GM12878 (cell line): ENCODE results near the gene CHDH. TPM values are rescaled to one million over a fixed set of nuclear protein-coding genes. Genes with fewer than 3 reads are reported as not detected.

ENCODE experiments used
- ATAC-seq: fragments of 200-7000 bp; cut with Tn5 transposase; 3 replicates; pipeline ENCODE4 v1.9.1; 2020; ENCODE audit warnings: mild to moderate bottlenecking, moderate library complexity
- BruUV-seq: library from RNA; stranded (reverse); fragments of 400-500 nt; replicated peaks from 2 replicates; lab custom pipeline; 2021; lab: Mats Ljungman, UMichigan
- CTCF ChIA-PET: fragments of 300-600 bp; sonication (Branson Sonifier 250); formaldehyde crosslinking; extraction: SDS; loops from one replicate; lab custom pipeline; 2021; ENCODE audit warnings: inconsistent platforms; lab: Yijun Ruan, JAX
- POLR2A ChIA-PET: fragments of 350-600 bp; formaldehyde crosslinking; extraction: SDS; loops from one replicate; lab custom pipeline; 2021; ENCODE audit warnings: inconsistent platforms; lab: Charles Lee
- RAD21 ChIA-PET: fragments of 300-600 bp; sonication (Branson Sonifier 250); formaldehyde crosslinking; loops from one replicate; lab custom pipeline; 2023; ENCODE audit warnings: antibody characterized with exemption; ENCODE audit not compliant: unreplicated experiment; lab: Charles Lee
- SMC1A ChIA-PET: fragments of 300-600 bp; sonication (Branson Sonifier 250); formaldehyde crosslinking; loops from one replicate; lab custom pipeline; 2023; ENCODE audit not compliant: unreplicated experiment, uncharacterized antibody; lab: Charles Lee
- DNase-seq: peaks from one replicate; pipeline ENCODE4 v3.0.0-alpha.2; 2011; ENCODE audit warnings: low read depth, low spot score
- FAIRE-seq: peaks from 3 replicates; lab custom pipeline; 2011; peaks lifted over from hg19 to GRCh38; lab: Jason Lieb, UNC
- H2AFZ ChIP-seq: 2 replicates; pipeline ENCODE4 v1.6.0; 2011; ENCODE audit warnings: low read depth, low read length, control low read depth; ENCODE audit not compliant: control insufficient read depth
- H3K27ac ChIP-seq: 2 replicates; pipeline ENCODE4 v1.5.1; 2011; ENCODE audit warnings: control low read depth; ENCODE audit not compliant: control insufficient read depth, insufficient read depth
- H3K27me3 ChIP-seq, 2 experiments: replicated peaks in 1 of 2; 2 replicates each; pipeline versions ENCODE4 v1.6.0 to v1.6.1; 2011; ENCODE audit warnings: low read length in 1 of 2; ENCODE audit not compliant: control insufficient read depth in 2 of 2, insufficient read depth in 2 of 2
- H3K36me3 ChIP-seq, 2 experiments: 2 replicates each; pipeline ENCODE4 v1.5.1; 2011; ENCODE audit warnings: low read length in 1 of 2; ENCODE audit not compliant: control insufficient read depth in 2 of 2, insufficient read depth in 2 of 2
- H3K4me1 ChIP-seq: 2 replicates; pipeline ENCODE4 v1.6.1; 2011; ENCODE audit warnings: mild to moderate bottlenecking, low read length, moderate library complexity, mixed read lengths; ENCODE audit not compliant: control insufficient read depth, insufficient read depth
- H3K4me2 ChIP-seq: 2 replicates; pipeline ENCODE4 v1.6.0; 2011; ENCODE audit warnings: control low read depth; ENCODE audit not compliant: control insufficient read depth, insufficient read depth
- H3K4me3 ChIP-seq: fragments of 200-600 bp; sonication (generic); 2 replicates; pipeline ENCODE4 v1.5.1; 2016
- H3K79me2 ChIP-seq: 2 replicates; pipeline ENCODE4 v1.6.0; 2011; ENCODE audit warnings: low read length; ENCODE audit not compliant: control insufficient read depth, insufficient read depth
- H3K9ac ChIP-seq: 2 replicates; pipeline ENCODE4 v1.8.0; 2011; ENCODE audit warnings: low read length, control low read depth, mixed read lengths; ENCODE audit not compliant: control insufficient read depth, insufficient read depth
- H3K9me3 ChIP-seq: replicated peaks from 3 replicates; pipeline ENCODE4 v1.5.1; 2011; ENCODE audit warnings: mild to moderate bottlenecking, low read length; ENCODE audit not compliant: control insufficient read depth, insufficient read depth
- H4K20me1 ChIP-seq: 2 replicates; pipeline ENCODE4 v1.6.0; 2011; ENCODE audit not compliant: control insufficient read depth, insufficient read depth
- E2F4 ChIP-seq: IDR thresholded peaks from 2 replicates; pipeline ENCODE4 v1.6.1; 2012; ENCODE audit warnings: low read depth, low read length, improper control_type of control experiment
- NFXL1 ChIP-seq: fragments of 450-650 bp; IDR thresholded peaks from 2 replicates; pipeline ENCODE4 v1.6.1; 2017; ENCODE audit warnings: antibody characterized with exemption, mild to moderate bottlenecking, borderline replicate concordance
- POU2F2 ChIP-seq: IDR thresholded peaks from 3 replicates; pipeline ENCODE4 v1.6.1; 2011; ENCODE audit warnings: low read depth, mild to moderate bottlenecking, low read length, borderline replicate concordance
- WGBS: methylation state at CpG from one replicate; pipeline ENCODE4 v1.1.6; 2016; ENCODE audit warnings: low lambda C conversion rate; ENCODE audit not compliant: insufficient replicate concordance, insufficient coverage; ENCODE audit errors: missing lambda C conversion rate; 5-methylcytosine and 5-hydroxymethylcytosine counted together
- in situ Hi-C: fragments of 300-500 bp; cut with MboI; formaldehyde crosslinking; loops from 9 replicates; pipeline ENCODE4 v1.14.3; 2018; ENCODE audit warnings: mixed read lengths
- intact Hi-C: fragments of 100-400 bp; cut with micrococcal nuclease; formaldehyde crosslinking; loops from one replicate; pipeline ENCODE4 v1.14.2; 2022; ENCODE audit not compliant: unreplicated experiment
- polyA plus RNA-seq, 11 experiments: library from polyadenylated mRNA; depleted of rRNA in 4 of 11; unstranded in 6 of 11; stranded (reverse) in 5 of 11; fragments of >200 nt; fragmentation: Nextera tagmentation in 4 of 11; fragmentation: Illumina TruSeq in 1 of 11; extraction: Ambion mirVana in 4 of 11; extraction: Trizol in 1 of 11; gene quantifications; 1 replicate in 1 of 11; 2 replicates in 10 of 11; pipeline versions ENCODE4 v1.2.1 to v1.2.3, GENCODE V29; 2011 to 2016; ENCODE audit warnings: inconsistent platforms in 2 of 11, missing spikeins in 2 of 11, low read depth in 1 of 11
- total RNA-seq, 4 experiments: library from RNA; depleted of rRNA in 3 of 4; stranded (reverse); fragments of >200 nt in 3 of 4; fragmentation: Illumina TruSeq in 1 of 4; extraction: Trizol in 1 of 4; gene quantifications; 2 replicates each; pipeline versions ENCODE4 v1.2.1 to v1.2.3, GENCODE V29; 2013 to 2021

CHDH gene
- total and polyA plus RNA-seq, 10 of the 15 experiments (the other 5 are each of a cell fraction or from before 2014, with no cell fraction given) = 0.95 to 8.3 (median 2.9) TPM

- FAIRE-seq = no peak
- CTCF ChIA-PET = no interaction called here
- no TSS peak for BruUV-seq
- 17% methylated on average over 2 of the region's 4 CpGs for WGBS
- in situ Hi-C loops = no loop called here
- no peak for ATAC-seq
- POLR2A ChIA-PET = no interaction called here
- Histone ChIP-seq H3K9ac (no peak overlapping the region), H3K27me3 (no peaks in the 10 kb centered on the region), H3K79me2 (no peaks in the 10 kb centered on the region), H4K20me1 (no peaks in the 10 kb centered on the region), H3K4me1 (peaks cover 17% of the 10 kb centered on the region)
- RAD21 ChIA-PET = interaction anchor here (1.0 kb wide), 1 partner anchor 30 kb away, joined by 3 read pairs; no protein-coding TSS in a partner anchor
- DNase-seq = no peak
- SMC1A ChIA-PET = interaction anchor here (1.2 kb wide), 1 partner anchor 30 kb away, joined by 3 read pairs; no protein-coding TSS in a partner anchor
- TF ChIP-seq E2F4 (no peak), NFXL1 (peak; percentile 89), POU2F2 (0 out of 3 replicates have a peak, but pooled peaks have one; percentile 0)
- TF ChIP-seq, all 136 proteins: peak for 2
- no peaks in the 10 kb centered on the region for H3K9me3 ChIP-seq
- intact Hi-C loops = no loop called here
- no peak overlapping the region for H2AFZ ChIP-seq
- no peak overlapping the region for H3K27ac ChIP-seq
- no peak overlapping the region; the same call in 1 of the 2 replicates for H3K4me2 ChIP-seq
- H3K4me3 ChIP-seq = no peak overlapping the region
- no peaks in the 10 kb centered on the region for H3K36me3 ChIP-seq
These were observed 40.6 kb downstream of the CHDH start for GRCh38 chr3:53805463-53806159.
